Measurements from ENCODE around the gene EPX.
"Not testable (repeated sequence)": the region's sequence is repeated elsewhere in the genome, so short reads cannot be mapped to it uniquely, and the experiment has no call there.

Gene EPX

DNA sequence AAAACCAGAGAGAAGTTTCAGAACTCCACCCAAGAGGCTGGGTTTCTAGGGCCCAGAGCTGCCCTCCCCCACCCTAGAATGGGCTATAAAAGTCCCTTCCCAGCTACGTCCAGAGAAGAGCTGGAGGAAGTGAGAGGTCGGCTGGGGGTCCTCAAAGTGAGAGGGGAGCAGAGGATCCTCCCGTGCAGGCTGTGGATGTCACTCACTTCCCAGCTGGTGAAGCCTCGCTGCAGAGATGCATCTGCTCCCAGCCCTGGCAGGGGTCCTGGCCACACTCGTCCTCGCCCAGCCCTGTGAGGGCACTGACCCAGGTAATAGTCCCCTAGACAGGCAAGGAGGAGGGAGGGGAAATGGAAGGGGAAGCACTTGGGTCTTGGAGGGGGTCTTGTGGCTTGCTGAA lies at the start of gene EPX:
Gene EPX (plus strand): TSS at position 115 of the 400 bp plus-strand sequence. CDS start 121 bp downstream, at position 236.
- no peak for DNase-seq (ENCODE audit: low read depth in 3 of 3)

- DNase-seq (ENCODE audit: low read depth in 3 of 3) = not testable (repeated sequence)
Observed at GRCh38 chr17:58143335-58143734, 49.2 kb upstream of the EPX start.

- no peak for DNase-seq (ENCODE audit: low read depth in 3 of 3)
Observed at GRCh38 chr17:58144801-58145200, 47.7 kb upstream of the EPX start.

DNA sequence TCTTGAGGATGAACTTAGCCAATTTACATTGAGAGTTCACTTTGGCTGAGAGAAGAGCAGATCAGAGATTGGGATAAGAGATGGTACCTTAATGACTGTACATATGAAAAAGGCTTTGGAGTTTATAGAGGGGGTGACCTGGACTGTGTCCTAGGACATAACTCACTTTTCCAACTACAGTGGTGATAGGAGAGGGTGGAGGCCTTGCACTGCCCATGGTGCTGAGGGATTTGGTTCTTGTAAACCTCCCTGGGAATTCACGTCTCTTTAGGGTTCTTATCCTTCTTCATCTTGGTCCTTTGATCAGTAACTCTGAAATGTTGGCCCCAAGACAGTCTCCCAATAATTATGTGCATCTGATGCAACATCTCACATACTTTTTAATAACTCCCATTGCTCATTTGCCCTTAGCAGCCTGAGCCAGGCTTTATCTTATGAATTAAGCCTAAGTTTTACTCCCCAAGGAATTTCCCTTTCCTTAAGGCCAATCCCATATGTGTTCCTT lies 44.5 kb upstream of the EPX start, which contains the start of gene OR4D1:
Gene OR4D1 (plus strand): TSS at position 455 of the 505 bp plus-strand sequence. CDS start 6,770 bp downstream, outside the sequence.
- no peak for DNase-seq (ENCODE audit: low read depth in 3 of 3)

- no peak for DNase-seq (ENCODE audit: low read depth in 3 of 3)
Observed at GRCh38 chr17:58148609-58149008, 43.9 kb upstream of the EPX start.

GRCh38 chr17:58150394-58150793 lies 42.1 kb upstream of the EPX start:
- no peak for DNase-seq (ENCODE audit: low read depth in 3 of 3)

GRCh38 chr17:58153046-58153445 lies 39.5 kb upstream of the EPX start:
- peak in 1 of 3 donors; percentile 5 for DNase-seq (ENCODE audit: low read depth in 3 of 3)

DNA sequence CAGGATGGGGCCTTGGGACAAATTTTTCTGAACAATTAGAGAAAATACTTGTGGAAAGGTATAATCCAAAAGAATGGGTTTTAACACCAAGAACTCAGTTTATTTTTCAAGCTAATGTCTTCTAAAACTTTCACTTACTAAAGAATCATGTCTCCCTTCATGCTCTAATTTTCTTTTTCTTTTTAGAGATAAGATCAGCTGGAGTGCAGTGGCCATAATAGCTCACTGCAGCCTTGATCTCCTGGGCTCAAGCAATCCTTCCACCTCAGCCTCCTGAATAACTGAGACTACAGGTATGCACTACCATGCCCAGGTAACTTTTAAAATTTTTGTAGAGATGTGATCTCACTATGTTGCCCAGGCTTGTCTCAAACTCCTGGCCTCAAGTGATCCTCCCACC lies 38.9 kb upstream of the EPX start:
- no peak for DNase-seq (ENCODE audit: low read depth in 3 of 3)

- DNase-seq (ENCODE audit: low read depth in 3 of 3) = peak; percentile 42 to 55 (median 44)
Observed at GRCh38 chr17:58156839-58157803, 35.4 kb upstream of the EPX start.

GRCh38 chr17:58158181-58158580 lies 34.3 kb upstream of the EPX start:
- no peak for DNase-seq (ENCODE audit: low read depth in 3 of 3)

DNA sequence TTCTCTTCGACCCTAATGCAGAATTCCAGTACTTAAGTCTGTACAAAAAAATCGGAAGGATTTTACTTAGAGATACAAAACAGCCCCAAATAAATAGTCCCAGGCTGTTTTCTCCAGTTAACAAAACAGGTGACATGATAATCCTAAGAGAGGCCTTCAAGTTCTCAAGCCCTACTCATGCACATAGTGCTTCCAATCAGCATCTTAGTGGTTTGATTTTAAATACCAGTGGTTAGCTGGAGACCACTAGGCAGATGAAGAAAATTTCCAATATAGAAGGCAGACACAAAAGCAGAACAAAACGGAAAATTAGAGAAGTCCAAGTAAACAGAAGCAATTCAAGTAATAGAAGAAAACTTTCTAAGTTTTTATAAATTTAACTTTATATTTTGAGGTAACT lies 31.0 kb upstream of the EPX start:
- DNase-seq (ENCODE audit: low read depth in 3 of 3) = no peak

- no peak for DNase-seq (ENCODE audit: low read depth in 3 of 3)
Observed at GRCh38 chr17:58165981-58166380, 26.5 kb upstream of the EPX start.

GRCh38 chr17:58166682-58167081 lies 25.8 kb upstream of the EPX start, which contains the start of gene OR4D2:
TSS of gene OR4D2 (plus strand) at chr17:58166982. CDS start at chr17:58169656, 2,674 bp downstream.
- DNase-seq (ENCODE audit: low read depth in 3 of 3) = no peak

DNA sequence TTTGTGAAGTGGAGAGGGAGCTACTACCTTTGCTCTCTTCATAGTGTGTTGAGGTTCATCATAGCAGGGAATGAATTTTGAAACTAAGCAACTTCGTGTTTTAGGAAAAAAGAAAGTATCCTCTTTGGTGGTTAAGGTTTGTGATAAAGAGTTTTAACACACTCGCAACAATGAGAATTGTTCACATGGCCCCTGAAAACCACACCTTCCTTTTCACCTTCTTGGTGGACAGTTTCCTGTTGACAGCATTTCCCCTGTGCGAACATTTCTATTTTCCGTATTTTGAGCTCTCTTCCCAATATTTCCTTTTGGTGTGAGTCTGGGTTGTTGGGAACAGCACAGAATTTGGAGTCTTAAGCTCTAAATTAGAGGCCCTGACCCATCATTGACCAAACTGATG lies 21.9 kb upstream of the EPX start:
- no peak for DNase-seq (ENCODE audit: low read depth in 3 of 3)

DNA sequence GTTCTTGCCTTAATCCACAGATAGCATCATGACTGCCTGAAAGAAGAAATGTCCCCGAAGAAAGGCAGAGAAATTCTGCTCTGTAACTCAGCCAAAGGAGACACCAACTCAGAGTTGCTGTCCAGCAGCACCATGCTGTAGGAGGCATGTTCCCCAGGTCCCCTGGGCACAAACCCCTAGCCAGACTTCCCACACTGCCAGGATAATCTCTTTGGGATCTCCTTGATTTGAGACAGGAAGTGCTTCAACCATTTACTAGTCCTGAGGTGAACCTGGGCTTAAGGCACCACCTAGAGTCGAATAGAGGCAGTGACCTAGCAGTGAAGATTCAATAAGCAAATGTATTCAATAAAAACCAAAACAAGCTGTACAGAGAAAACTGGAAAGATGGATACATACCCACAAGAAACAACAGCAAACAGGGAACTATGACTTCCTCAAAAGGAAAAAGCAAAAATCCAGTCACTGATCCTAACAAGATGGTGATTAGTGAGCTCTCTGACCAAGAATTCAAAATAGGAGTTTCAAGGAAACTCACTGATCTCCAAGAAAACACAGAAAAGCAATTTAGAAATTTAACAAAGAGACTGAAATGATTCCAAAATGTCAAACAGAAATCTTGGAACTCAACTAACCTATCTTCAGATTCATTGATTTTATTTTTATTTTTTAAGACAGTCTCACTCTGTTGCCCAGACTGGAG lies 20.0 kb upstream of the EPX start:
- peak in 2 of 3 donors; percentile 15 to 18 for DNase-seq (ENCODE audit: low read depth in 3 of 3)

DNA sequence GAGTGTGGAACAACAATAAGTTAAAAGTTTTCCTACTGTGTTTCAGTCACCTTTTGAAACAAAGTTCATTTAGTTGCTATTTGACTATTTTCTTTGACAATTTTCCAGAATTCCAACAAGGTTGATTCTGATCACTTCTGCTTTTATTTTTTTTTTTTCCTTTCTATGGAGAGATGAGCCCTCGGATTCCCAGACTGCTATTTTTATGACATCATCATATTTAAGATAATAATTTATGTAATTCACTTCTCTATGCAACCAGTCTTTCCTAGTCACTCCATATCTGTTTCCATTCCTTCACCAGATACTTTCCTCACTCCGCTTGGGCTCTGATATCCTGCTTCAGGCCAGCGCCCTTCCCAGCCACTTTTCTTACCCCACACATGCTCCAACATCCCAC lies 17.7 kb upstream of the EPX start:
- DNase-seq (ENCODE audit: low read depth in 3 of 3) = no peak

GRCh38 chr17:58176200-58176599 lies 16.3 kb upstream of the EPX start:
- no peak for DNase-seq (ENCODE audit: low read depth in 3 of 3)

GRCh38 chr17:58181796-58182195 lies 10.7 kb upstream of the EPX start:
- DNase-seq (ENCODE audit: low read depth in 3 of 3) = no peak

DNA sequence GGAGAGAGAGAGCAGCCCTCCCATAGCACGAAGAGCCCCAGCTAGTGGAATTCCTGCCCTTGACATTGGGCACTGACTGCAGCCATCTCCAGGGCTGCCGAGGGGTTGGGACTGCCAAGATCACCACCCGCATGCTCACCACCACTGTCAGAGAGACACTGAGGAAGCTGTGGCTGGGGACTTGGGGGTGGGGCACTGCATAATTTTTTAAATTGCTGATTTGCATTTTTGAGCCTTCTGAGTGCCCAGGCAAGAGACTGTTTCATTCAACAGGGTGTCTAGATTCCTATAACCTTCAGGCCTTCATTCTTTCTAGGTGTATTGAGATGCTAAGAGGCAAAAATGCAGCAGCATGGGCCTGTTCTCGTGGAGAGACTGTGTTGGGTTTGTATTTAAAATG lies 9.0 kb upstream of the EPX start:
- no peak for DNase-seq (ENCODE audit: low read depth in 3 of 3)

DNA sequence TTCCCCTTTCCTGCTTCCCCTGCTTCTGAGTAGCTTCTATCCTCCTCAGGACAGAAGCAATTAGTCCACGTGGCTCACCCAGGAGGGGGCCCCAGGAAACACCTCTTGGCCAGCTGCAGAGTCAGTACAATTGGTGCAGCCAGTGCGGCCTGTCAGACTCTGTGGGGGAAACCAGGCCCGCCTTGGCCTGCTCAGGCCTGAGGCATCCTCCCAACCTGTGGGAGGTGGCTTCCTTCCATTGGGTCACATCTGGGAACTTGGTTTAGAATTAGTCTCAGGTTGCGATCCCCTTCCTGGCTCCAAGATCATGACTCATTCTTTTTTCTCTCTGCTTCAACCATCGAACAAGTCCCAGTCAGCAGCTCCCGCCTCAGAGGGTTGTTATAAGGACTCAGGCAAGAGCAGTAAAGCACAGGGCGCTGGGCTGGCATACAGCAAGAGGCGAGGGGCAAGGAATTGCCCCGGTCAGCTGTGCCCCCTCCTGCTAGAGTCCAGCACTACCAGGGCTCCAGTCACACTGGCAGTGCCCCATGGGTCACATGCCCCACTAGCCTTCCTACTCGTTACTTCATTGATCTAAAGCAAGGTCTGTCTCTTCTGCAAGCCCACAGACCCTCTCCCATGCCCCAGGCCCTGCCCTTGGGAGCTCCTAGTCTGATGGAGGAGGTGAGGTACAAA lies 8.1 kb upstream of the EPX start:
- DNase-seq (ENCODE audit: low read depth in 3 of 3) = no peak

DNA sequence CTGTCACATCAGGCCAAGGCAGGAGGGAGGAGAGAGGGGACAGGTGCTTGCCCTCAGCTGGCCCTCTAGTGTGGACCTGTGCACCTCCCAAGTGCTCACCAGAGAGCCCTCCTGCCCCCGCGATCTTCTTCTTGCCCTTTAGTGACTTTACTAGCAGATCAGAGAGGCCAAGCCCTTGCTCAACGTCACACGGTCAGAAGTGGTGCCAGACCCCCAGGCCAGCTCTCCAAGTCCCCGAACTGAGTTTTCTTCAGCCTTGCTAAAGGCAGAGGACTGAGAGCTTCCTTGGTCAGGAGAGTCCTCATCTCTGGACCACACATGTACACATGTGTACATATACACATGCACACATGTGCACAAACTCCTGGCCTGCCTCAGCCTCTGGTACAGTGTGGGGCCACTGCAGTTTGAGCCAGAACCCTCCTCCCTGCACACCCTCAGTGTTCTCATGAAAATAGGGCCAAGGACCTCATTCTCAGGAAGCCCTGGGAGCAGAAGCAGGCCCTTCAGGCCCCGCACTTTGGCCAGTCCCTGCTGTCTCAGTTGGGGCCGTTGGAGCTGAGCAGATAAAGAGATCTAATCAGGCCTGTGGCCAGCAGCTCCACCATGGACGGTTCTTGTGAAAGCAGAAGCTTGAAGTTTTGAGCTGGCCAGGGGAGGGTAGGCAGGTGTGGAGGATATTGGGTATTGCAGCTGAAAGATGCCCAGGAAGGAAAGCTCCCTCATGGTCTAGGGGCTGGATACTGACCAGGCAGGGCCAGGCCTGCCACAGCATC lies 7.4 kb upstream of the EPX start:
- DNase-seq (ENCODE audit: low read depth in 3 of 3) = no peak

Data from stimulated activated CD4-positive, alpha-beta T cell treated with anti-CD3 and anti-CD28 coated beads, TNF-alpha, amount 100 ng/mL, for 48 hours (primary cell).